ENCODE measurements around the gene GFRA1.

DNA sequence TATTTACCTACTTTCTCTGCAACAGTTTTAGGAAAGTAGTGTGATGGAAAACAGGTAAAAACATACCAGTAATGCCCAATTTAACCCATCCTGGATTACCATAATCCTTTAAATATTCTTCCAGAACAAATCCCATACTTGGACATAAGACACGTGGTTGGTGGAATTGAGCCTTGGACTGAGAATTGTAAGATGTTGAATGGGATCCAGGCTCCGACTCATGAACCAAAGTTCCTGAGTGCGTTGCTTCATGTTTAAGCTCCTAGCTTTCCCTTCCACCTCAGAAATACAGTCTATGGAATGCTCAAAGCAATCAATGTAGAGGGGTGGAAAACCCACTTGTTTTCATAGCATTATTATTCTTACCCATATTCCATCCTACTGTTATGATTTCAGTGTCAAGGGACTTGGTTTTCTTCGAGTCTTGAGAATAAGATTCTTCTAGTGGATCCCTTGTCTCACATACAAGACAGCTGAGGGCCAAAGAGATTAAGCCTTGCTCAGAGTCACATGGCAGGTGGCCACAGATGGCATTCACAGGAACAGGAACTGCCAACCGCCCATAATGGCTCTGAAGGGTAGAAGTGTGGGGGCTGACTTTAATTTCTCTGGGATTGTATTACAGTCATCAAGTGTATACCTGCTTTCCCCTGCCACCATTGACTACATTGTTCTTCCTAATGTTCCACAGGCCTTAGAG lies 171.2 kb downstream of the GFRA1 start:
- TF ChIP-seq ATF3 (IDR thresholded peaks at IDR 0.05) (no peak), CEBPB (IDR thresholded peaks at IDR 0.05; ENCODE audit: low read depth) (no peak), CTCF (IDR thresholded peaks at IDR 0.05 in 2 of 3, conservative IDR thresholded peaks at IDR 0.05 in 1 of 3; ENCODE audit: borderline replicate concordance in 1 of 3, insufficient read depth in 1 of 3, low read depth in 2 of 3, low read length in 2 of 3) (no peak)
